SK-N-SH (cell line): ENCODE data around the gene CACNA1F. TPM values are rescaled to one million over a fixed set of nuclear protein-coding genes. Genes with fewer than 3 reads are reported as not detected.

Source experiments
- CTCF ChIA-PET: fragments of 300-600, 350-600 bp; formaldehyde crosslinking; extraction: SDS; loops from one replicate; lab custom pipeline; 2021; lab: Yijun Ruan, JAX
- POLR2A ChIA-PET: fragments of 350-600 bp; sonication (Branson Sonifier 250); formaldehyde crosslinking; extraction: SDS; loops from one replicate; lab custom pipeline; 2020; ENCODE audit warnings: antibody characterized with exemption, inconsistent platforms; lab: Yijun Ruan, JAX
- DNase-seq: peaks from one replicate; pipeline ENCODE4 v3.0.0; 2012
- H2AFZ ChIP-seq: fragments of 200-600 bp; sonication (generic); 2 replicates; pipeline ENCODE4 v1.8.1; 2016; ENCODE audit warnings: antibody characterized with exemption, mild to moderate bottlenecking, low read depth
- H3F3A ChIP-seq: fragments of 200-600 bp; sonication (generic); replicated peaks from 2 replicates; pipeline ENCODE3; 2016; ENCODE audit warnings: antibody characterized with exemption, mild to moderate bottlenecking; ENCODE audit not compliant: insufficient read depth
- H3K27ac ChIP-seq, 2 experiments: fragments of 200-500 bp in 1 of 2; fragments of 200-600 bp in 1 of 2; sonication (Bioruptor generic) in 1 of 2; sonication (generic), shearing (Covaris generic) in 1 of 2; 2 replicates each; pipeline versions ENCODE4 v1.5.1 to v1.6.1; 2014 to 2016; ENCODE audit warnings: low read depth in 2 of 2, inconsistent platforms in 1 of 2, low read length in 1 of 2, mild to moderate bottlenecking in 1 of 2, mixed read lengths in 1 of 2
- H3K27me3 ChIP-seq: fragments of 200-600 bp; sonication (generic), shearing (Covaris generic); 2 replicates; pipeline ENCODE4 v1.6.1; 2016; ENCODE audit warnings: mixed run types; ENCODE audit not compliant: insufficient read depth
- H3K36me3 ChIP-seq, 2 experiments: fragments of 200-500 bp in 1 of 2; fragments of 200-600 bp in 1 of 2; sonication (Bioruptor generic) in 1 of 2; sonication (generic) in 1 of 2; replicated peaks in 1 of 2; 2 replicates each; pipeline versions ENCODE3 to v1.5.1; 2014 to 2016; ENCODE audit warnings: low read length in 1 of 2, mild to moderate bottlenecking in 1 of 2; ENCODE audit not compliant: insufficient read depth in 2 of 2, control insufficient read depth in 1 of 2
- H3K4me1 ChIP-seq, 2 experiments: fragments of 200-500 bp in 1 of 2; fragments of 200-600 bp in 1 of 2; sonication (Bioruptor generic) in 1 of 2; sonication (generic), shearing (Covaris generic) in 1 of 2; 2 replicates each; pipeline versions ENCODE4 v1.5.1 to v1.6.1; 2014 to 2016; ENCODE audit warnings: low read depth in 1 of 2, low read length in 1 of 2, mixed run types in 1 of 2; ENCODE audit not compliant: insufficient read depth in 2 of 2, control insufficient read depth in 1 of 2
- H3K4me2 ChIP-seq: fragments of 200-600 bp; sonication (generic), shearing (Covaris generic); 2 replicates; pipeline ENCODE4 v1.6.1; 2017; ENCODE audit warnings: mixed run types
- H3K4me3 ChIP-seq, 2 experiments: fragments of 200-500 bp in 1 of 2; fragments of 200-600 bp in 1 of 2; sonication (Bioruptor generic) in 1 of 2; sonication (generic), shearing (Covaris generic) in 1 of 2; 2 replicates each; pipeline versions ENCODE4 v1.5.1 to v1.8.1; 2014 to 2016; ENCODE audit warnings: low read depth in 2 of 2, inconsistent platforms in 1 of 2, low read length in 1 of 2, mild to moderate bottlenecking in 1 of 2, mixed read lengths in 1 of 2, moderate library complexity in 1 of 2
- H3K79me2 ChIP-seq: fragments of 200-600 bp; sonication (generic); 2 replicates; pipeline ENCODE4 v1.8.1; 2017; ENCODE audit warnings: mild to moderate bottlenecking; ENCODE audit not compliant: insufficient read depth
- H3K9ac ChIP-seq: fragments of 200-600 bp; sonication (generic); 2 replicates; pipeline ENCODE4 v1.6.1; 2017; ENCODE audit warnings: mixed run types
- H3K9me2 ChIP-seq: fragments of 200-600 bp; sonication (generic); 2 replicates; pipeline ENCODE4 v1.6.1; 2017; ENCODE audit warnings: mixed run types
- H3K9me3 ChIP-seq: fragments of 200-600 bp; sonication (generic); 2 replicates; pipeline ENCODE4 v1.6.1; 2017; ENCODE audit warnings: mixed run types, mild to moderate bottlenecking, moderate library complexity
- H4K20me1 ChIP-seq: fragments of 200-600 bp; sonication (generic); 2 replicates; pipeline ENCODE4 v1.6.1; 2017; ENCODE audit warnings: mild to moderate bottlenecking, mixed run types; ENCODE audit not compliant: insufficient read depth
- CTCF ChIP-seq: fragments of 200-600 bp; sonication (generic); IDR thresholded peaks from 2 replicates; pipeline ENCODE4 v1.6.1; 2017; ENCODE audit warnings: antibody characterized with exemption, mild to moderate bottlenecking, moderate library complexity
- MAX ChIP-seq: IDR thresholded peaks from 2 replicates; pipeline ENCODE4 v1.4.0; 2012; ENCODE audit warnings: low read depth
- NFIC ChIP-seq: IDR thresholded peaks from 2 replicates; pipeline ENCODE4 v1.4.0; 2012; ENCODE audit warnings: borderline replicate concordance
- RCOR1 ChIP-seq: fragments of 150-350 bp; IDR thresholded peaks from 2 replicates; pipeline ENCODE4 v1.6.1; 2017; ENCODE audit warnings: antibody characterized with exemption, low read length
- RFX5 ChIP-seq: IDR thresholded peaks from 2 replicates; pipeline ENCODE4 v1.6.1; 2012; ENCODE audit warnings: mild to moderate bottlenecking, improper control_type of control experiment, low read length
- RXRA ChIP-seq: IDR thresholded peaks from 2 replicates; pipeline ENCODE4 v1.4.0; 2012; ENCODE audit warnings: low read depth, mild to moderate bottlenecking, borderline replicate concordance
- TAF1 ChIP-seq: IDR thresholded peaks from 2 replicates; pipeline ENCODE4 v1.6.1; 2012; ENCODE audit warnings: low read depth, mild to moderate bottlenecking, low read length, moderate library complexity, borderline replicate concordance
- TEAD4 ChIP-seq: IDR thresholded peaks from 2 replicates; pipeline ENCODE4 v1.4.0; 2012; ENCODE audit warnings: mild to moderate bottlenecking, borderline replicate concordance; ENCODE audit not compliant: insufficient read depth
- USF1 ChIP-seq: IDR thresholded peaks from 2 replicates; pipeline ENCODE4 v1.4.0; 2012; ENCODE audit warnings: low read depth, borderline replicate concordance
- ZBTB33 ChIP-seq: IDR thresholded peaks from 2 replicates; pipeline ENCODE4 v1.4.0; 2012; ENCODE audit warnings: low read depth, borderline replicate concordance
- WGBS: methylation state at CpG from one replicate; pipeline ENCODE4 v1.1.6; 2017; ENCODE audit warnings: low lambda C conversion rate; 5-methylcytosine and 5-hydroxymethylcytosine counted together
- polyA plus RNA-seq, 3 experiments: library from polyadenylated mRNA; depleted of rRNA; stranded (reverse); fragments of >200 nt; gene quantifications; 2 replicates each; pipeline ENCODE4 v1.2.3, GENCODE V29; 2012

Gene CACNA1F
- polyA plus RNA-seq, 1 of the 3 experiments (the other 2 are of a cell fraction) = not detected

- H3K4me3 ChIP-seq = no peak overlapping the region
- H3K79me2 ChIP-seq = no peaks in the 10 kb centered on the region
- WGBS = 35% methylated on average over 4 of the region's 20 CpGs
- no peak overlapping the region for H3K4me2 ChIP-seq
- H2AFZ ChIP-seq = no peak overlapping the region
- H3K27me3 ChIP-seq = peaks cover 6% of the 10 kb centered on the region; the same call in 1 of the 2 replicates
- no peaks in the 10 kb centered on the region for H4K20me1 ChIP-seq
- no peak overlapping the region for H3K9ac ChIP-seq
- H3K4me1 ChIP-seq = no peaks in the 10 kb centered on the region
- H3K9me3 ChIP-seq = no peaks in the 10 kb centered on the region
- ChIA-PET CTCF (no interaction called here), POLR2A (no interaction called here)
- TF ChIP-seq TEAD4 = no peak
- no peak for TF ChIP-seq TAF1
- no peak for TF ChIP-seq RCOR1
- no peak for TF ChIP-seq ZBTB33
- TF ChIP-seq USF1 = no peak
- no peak for TF ChIP-seq CTCF
- no peak for TF ChIP-seq RFX5
- TF ChIP-seq RXRA = no peak
- TF ChIP-seq NFIC = no peak
- no peak for TF ChIP-seq MAX
- no peaks in the 10 kb centered on the region for H3F3A ChIP-seq
- no peaks in the 10 kb centered on the region for H3K36me3 ChIP-seq
- no peak for DNase-seq
- no peak overlapping the region for H3K27ac ChIP-seq
- H3K9me2 ChIP-seq = no peaks in the 10 kb centered on the region
Measured at GRCh38 chrX:49257846-49258748, 25.0 kb upstream of the CACNA1F start.
